ENCODE measurements around the gene TRIM66.

The TRIM66 gene

GRCh38 chr11:8639655-8640054 is 42.8 kb downstream of the TRIM66 start:
- no peak for DNase-seq (ENCODE audit: low spot score)
- in situ Hi-C loops (cut with MboI; ENCODE audit: low sequenced_read_pairs, unreplicated experiment) = no loop called here
- TF ChIP-seq CTCF (IDR thresholded peaks at IDR 0.05; ENCODE audit: borderline replicate concordance, control extremely low read depth, extremely low read depth, insufficient read depth, missing control alignments) = no peak

- TF ChIP-seq CTCF (IDR thresholded peaks at IDR 0.05; ENCODE audit: borderline replicate concordance, control extremely low read depth, extremely low read depth, insufficient read depth, missing control alignments) = no peak
- no peak for DNase-seq (ENCODE audit: low spot score)
- in situ Hi-C loops (cut with MboI; ENCODE audit: low sequenced_read_pairs, unreplicated experiment) = no loop called here
Observed at GRCh38 chr11:8638300-8638699, 44.2 kb downstream of the TRIM66 start.

GRCh38 chr11:8636127-8636526 is 46.3 kb downstream of the TRIM66 start:
- TF ChIP-seq CTCF (IDR thresholded peaks at IDR 0.05; ENCODE audit: borderline replicate concordance, control extremely low read depth, extremely low read depth, insufficient read depth, missing control alignments) = no peak
- no peak for DNase-seq (ENCODE audit: low spot score)
- in situ Hi-C loops (cut with MboI; ENCODE audit: low sequenced_read_pairs, unreplicated experiment) = no loop called here

GRCh38 chr11:8634498-8634897 is 48.0 kb downstream of the TRIM66 start:
- in situ Hi-C loops (cut with MboI; ENCODE audit: low sequenced_read_pairs, unreplicated experiment) = no loop called here
- DNase-seq (ENCODE audit: low spot score) = no peak
- TF ChIP-seq CTCF (IDR thresholded peaks at IDR 0.05; ENCODE audit: borderline replicate concordance, control extremely low read depth, extremely low read depth, insufficient read depth, missing control alignments) = no peak

GRCh38 chr11:8631395-8632118 is 50.9 kb downstream of the TRIM66 start:
- DNase-seq (ENCODE audit: low spot score) = no peak
- TF ChIP-seq CTCF (IDR thresholded peaks at IDR 0.05; ENCODE audit: borderline replicate concordance, control extremely low read depth, extremely low read depth, insufficient read depth, missing control alignments) = no peak
- in situ Hi-C loops (cut with MboI; ENCODE audit: low sequenced_read_pairs, unreplicated experiment) = no loop called here

GRCh38 chr11:8624698-8625097 is 57.8 kb downstream of the TRIM66 start:
- in situ Hi-C loops (cut with MboI; ENCODE audit: low sequenced_read_pairs, unreplicated experiment) = no loop called here
- no peak for TF ChIP-seq CTCF (IDR thresholded peaks at IDR 0.05; ENCODE audit: borderline replicate concordance, control extremely low read depth, extremely low read depth, insufficient read depth, missing control alignments)

More at GRCh38 chr11:8624698-8625097, 57.8 kb downstream of the TRIM66 start:
- DNase-seq (ENCODE audit: low spot score) = no peak
